ENCODE measurements around the gene SLC47A2.

Gene SLC47A2

DNA sequence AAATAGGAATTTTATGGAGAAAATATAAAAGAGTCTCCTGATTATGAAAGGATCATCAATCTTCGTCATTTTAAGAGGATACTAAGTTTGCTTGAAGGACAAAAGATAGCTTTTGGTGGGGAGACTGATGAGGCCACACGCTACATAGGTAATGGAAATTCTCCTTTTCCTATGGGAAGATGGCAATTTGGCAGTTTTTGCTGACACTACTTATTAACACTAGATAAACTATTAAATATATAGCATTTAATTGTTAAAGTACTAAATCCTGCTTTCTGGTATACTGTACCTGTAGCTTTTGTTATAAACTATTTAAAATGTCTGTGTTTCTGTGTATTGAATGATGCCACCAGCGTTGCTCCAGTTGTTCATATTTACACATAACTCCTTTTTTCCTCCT lies 55.3 kb downstream of the SLC47A2 start:
- no peak for DNase-seq

DNA sequence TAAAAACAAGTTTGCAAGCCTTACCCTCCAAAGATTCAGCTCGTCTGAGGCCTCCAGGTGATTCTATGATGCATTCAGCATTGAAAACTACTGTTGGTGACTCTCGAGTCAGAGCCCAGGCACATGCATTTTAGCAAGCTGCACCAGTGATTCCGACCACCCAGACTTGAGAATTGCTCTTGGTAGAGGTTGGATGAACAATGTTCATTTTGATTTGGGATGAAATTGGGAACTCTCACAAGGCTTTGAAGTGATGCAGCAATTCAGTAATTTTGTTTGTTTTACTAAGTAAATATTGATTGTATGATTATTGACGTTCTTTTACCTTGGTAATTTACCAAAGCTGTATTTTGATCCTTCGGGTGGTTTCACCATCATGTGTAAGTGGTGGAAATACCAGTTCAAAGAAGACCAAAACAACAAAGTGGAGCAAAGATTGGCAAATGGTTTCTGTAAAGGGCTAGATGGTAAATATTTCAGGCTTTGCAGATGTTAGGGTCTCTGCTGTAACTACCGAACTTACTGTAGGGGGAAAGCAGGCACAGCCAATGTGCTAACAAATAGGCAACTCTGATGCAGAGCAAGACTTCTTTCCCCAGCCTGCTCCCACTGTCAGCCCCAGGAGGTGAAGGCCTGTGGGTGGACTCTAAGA lies 56.0 kb downstream of the SLC47A2 start:
- DNase-seq, result no peak

DNA sequence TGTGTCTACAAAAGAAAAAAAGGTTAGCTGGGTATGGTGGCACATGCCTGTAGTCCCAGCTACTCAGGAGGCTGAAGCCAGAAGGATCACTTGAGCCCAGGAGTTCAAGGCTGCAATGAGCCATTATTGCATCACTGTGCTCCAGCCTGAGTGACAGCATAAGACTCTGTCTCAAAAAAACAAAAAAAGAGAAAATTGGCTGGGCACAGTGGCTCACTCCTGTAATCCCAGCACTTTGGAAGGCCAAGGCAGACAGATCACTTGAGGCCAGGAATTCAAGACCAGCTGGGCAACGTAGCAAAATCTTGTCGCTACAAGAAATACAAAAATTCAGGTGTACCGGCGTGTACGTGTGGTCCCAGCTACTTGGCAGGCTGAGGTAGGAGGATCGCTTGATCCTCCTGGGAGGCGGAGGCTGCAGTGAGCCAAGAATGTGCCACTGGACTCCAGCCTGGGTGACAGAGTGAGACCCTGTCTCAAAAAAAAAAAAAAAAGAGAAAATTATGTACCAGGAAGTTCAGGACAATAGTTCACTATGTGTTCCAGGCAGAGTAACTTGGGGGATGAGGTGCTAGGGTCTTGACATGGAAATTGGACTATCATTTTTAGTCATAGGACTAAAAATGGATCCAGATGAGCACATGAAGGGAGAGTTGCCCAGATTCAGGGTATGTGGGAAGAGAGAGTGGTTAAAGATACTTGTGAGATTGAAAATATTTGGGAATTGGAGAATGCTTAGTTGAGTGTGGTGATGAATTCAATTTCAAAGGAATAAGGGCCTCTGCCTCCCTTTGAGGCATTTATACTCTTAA lies 56.8 kb downstream of the SLC47A2 start:
- no peak for DNase-seq

DNA sequence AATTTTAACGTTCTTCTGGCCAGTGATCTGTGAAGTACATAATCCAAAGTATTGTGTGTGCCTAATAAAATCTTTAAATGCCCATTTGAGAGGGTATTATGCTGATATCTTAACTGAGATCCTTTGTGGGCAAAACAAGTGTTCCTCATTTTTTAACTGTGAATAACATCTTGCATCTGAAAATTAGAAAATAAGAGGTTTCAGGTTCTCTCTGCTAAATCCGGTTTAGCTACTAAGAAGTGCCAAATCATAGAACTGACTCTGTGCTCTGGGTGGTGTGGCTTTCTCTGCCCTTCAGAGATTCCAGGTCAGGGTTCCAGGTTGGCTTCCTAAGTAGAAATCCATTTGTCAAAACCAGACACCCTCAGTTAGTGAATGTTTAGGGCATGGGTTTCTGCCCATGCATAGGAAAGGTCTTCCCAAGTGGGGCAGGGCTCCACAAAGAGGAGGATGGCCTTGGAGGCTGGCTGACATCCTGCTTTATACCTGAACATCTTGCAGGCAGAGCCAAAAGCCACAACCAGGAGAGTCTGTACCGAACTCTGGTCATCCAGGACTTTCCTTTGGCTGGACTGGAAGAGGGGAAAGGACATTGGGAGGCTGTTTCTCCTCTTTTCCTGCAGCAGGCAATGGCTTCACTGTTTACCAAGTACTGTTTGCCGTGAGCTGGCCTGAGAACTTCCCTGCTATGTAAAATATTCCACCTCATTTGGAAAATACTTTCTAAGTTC lies 59.4 kb downstream of the SLC47A2 start:
- DNase-seq, result no peak

DNA sequence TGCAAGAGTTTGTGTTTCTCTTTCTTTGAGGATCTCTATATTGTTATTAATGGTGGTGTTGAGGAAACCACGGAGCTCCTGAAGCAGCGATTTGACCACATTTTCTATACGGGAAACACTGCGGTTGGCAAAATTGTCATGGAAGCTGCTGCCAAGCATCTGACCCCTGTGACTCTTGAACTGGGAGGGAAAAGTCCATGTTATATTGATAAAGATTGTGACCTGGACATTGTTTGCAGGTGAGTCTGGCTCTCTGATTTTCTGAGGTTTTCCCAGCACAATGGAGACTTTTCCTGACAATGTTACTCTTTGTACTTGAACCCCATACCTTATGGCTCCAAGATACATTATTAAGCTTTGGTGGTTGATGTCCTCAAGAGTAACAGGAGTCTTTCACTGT lies 60.0 kb downstream of the SLC47A2 start:
- DNase-seq, result no peak

DNA sequence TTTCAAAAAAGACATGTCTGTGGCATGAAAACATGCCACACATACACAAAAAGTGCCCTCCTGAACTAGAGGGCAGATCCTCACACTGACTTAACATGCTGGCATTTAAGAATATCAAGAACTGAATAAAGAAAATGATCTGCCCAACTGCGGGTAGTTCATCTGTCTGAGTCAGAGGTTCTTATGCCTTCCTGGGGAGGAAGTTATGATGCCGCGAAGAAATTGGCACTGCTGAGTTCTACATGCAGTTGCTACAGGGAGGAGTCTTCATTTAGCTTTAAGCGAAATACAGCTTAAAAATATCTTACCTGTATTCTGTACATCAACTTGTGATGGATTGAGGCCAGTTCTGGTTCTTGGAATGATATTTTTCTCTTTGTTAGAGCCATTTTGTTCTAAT lies 61.5 kb downstream of the SLC47A2 start:
- no peak for DNase-seq

DNA sequence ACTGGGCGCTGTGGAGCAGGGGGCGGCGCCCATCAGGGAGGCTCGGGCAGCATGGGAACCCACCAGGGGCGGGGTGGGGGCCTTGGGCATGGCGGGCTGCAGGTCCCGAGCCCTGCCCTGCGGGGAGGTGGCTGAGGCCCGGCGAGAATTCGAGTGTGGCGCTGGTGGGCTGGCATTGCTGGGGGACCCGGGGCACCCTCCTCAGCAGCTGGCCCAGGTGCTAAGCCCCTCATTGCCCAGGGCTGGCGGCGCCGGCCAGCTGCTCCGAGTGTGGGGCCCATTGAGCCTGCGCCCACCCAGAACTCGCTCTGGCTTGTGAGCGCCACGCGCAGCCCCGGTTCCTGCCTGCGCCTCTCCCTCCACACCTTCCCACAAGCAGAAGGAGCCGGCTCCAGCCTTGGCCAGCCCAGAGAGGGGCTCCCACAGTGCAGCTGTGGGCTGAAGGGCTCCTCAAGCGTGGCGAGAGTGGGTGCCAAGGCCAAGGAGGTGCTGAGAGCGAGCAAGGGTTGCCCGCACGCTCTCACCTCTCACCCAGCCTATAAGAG lies 62.0 kb downstream of the SLC47A2 start:
- DNase-seq, result no peak

DNA sequence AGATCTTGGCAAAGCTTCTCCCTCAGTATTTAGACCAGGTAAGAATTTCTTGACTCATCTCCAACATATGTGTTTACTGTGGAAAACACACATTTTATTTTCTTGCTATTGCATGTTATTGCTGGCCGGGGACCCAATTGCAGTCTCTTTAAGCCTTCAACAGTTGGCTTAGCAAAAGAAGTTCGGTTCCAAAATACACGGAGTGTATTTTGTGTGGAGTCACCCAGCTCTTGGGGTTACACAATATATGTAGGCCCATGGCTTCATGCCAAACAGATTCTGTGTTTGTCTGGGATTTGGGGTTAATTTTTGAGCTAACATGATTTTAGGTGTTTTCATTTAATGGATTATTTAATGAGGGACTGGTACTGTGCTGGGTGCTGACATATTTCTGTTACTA lies 63.8 kb downstream of the SLC47A2 start:
- DNase-seq, result no peak

DNA sequence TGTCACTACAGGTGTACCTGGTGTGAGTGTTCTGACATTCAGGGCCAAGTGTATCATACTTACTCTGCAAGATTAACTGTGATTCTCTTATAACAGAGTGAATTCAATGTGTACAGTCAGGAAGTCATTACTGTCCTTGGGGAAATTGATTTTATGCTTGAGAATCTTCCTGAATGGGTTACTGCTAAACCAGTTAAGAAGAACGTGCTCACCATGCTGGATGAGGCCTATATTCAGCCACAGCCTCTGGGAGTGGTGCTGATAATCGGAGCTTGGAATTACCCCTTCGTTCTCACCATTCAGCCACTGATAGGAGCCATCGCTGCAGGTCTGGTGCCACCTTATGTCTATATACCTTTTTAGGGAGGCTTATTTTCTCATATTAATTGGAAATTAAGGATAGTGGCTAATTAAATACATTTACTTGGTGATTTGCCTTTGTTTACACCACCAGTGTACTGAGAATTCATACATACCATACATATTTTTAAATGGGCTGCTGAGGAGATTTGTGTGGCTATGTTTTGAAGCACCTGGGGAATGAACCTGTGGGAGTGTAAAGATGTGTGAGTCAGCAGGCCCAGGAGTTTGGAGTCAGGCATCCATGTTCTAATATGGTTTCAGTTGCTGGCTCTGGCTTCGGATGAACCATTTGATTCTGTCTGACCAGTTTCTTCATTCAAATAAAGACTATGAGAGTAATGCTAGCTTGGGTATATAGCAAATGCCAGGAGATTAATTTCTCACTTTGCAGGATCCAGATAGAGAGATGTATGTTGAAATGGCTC lies 64.7 kb downstream of the SLC47A2 start:
- DNase-seq, result no peak

DNA sequence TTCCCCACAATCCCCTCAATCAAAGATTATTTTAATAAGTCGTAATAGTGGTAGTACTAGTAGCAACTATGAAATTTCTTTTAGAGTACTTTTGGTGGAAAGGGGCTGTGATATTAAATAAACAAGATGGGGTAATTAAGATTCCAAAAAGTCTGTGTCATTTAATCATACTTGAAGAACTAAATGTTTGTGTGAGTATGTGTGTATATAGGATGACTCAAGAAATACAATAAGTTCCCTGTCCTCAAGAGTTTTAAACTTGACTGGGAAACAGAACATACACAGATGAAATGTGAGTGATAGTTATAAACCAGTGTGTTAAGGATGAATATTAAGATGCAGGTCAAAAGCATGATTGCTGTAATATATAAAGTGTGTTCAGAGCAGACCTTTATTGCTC lies 65.6 kb downstream of the SLC47A2 start:
- DNase-seq, result no peak

DNA sequence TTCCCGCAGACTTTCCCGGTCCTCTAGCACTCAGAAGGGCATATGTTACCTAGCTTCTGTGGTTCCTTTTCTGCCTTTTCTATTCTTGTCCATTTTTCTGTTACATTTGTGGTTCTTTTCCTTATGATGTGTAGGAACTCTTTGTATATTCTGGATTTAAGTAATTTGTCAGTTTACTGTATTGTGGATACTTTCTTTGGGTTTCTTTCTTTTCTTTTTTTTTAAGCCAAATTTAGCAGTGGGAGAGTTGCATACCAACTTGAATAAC lies 67.2 kb downstream of the SLC47A2 start:
- no peak for DNase-seq

DNA sequence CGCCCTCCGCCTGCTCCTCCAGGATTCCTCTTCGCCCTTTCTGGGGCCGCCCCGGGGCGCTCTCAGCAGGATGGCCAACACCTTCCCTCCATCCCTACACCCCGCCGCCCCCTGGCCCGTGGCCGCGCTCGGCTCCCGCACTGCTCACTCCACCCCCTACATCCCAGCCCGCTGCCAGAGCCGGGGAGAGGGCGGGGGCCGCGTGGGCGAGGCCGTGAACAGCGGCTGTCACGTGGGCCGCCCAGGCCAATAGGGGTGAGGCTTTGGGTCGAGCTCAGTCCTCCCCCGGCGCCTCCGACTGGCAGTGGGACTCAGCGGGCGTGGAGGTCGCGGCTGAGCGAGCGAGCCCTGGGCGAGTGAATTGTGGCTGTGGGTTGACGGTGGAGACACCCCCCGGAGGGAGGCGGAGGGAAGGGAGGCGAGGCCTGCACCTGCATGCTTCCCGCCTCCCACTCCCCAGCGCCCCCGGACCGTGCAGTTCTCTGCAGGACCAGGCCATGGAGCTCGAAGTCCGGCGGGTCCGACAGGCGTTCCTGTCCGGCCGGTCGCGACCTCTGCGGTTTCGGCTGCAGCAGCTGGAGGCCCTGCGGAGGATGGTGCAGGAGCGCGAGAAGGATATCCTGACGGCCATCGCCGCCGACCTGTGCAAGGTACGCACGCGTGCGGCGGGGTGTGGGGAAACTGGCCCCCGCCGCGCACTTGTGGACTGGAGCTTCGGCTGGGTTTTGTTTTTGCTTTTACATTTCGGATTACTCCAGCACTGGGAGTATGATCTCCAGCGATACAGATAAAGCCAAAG lies 67.7 kb downstream of the SLC47A2 start, which contains the start of gene ALDH3A2:
TSS of gene ALDH3A2 (plus strand) at position 277 of the 799 bp plus-strand sequence. CDS start at position 498, 221 bp downstream.
- peak; percentile 93 for DNase-seq

DNA sequence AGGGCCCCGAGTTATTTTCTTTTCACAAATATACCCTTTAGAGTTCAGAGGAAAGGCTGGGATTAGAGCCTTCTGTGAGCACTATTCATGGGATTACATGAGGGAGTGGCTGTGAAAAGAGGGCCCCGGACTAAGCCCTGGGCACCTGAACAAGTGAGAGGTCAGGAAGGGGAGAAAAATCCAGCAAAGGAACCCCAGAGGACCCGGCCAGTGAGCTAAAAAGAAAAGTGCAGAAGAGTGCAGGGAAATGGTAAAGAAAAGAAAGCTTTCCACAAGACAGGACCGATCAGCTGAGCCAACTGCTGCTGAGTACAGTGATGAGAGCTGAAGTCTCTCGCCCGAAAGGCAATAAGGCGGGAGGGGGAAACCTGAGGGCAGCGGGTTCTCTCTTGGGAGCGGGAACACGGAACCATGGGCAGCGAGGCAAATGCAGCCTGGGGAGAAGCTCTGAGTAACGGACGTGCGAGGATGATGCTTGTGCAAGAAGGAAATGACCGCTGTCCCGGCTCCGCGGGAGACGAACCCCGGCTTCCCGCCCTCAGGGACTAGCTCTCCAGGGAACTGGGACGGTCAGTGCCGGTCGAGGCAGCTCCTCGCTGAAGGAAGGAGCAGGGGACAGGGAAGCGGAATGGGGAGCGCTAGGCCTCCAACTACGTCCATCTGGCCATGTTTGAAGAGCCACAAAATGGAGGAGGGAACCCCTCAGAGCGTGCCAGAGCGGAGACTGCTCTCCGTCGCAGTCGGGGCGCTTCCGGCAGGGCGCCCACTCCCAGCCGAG lies 68.5 kb downstream of the SLC47A2 start:
- DNase-seq, result peak in 1 of 2 donors; percentile 58

DNA sequence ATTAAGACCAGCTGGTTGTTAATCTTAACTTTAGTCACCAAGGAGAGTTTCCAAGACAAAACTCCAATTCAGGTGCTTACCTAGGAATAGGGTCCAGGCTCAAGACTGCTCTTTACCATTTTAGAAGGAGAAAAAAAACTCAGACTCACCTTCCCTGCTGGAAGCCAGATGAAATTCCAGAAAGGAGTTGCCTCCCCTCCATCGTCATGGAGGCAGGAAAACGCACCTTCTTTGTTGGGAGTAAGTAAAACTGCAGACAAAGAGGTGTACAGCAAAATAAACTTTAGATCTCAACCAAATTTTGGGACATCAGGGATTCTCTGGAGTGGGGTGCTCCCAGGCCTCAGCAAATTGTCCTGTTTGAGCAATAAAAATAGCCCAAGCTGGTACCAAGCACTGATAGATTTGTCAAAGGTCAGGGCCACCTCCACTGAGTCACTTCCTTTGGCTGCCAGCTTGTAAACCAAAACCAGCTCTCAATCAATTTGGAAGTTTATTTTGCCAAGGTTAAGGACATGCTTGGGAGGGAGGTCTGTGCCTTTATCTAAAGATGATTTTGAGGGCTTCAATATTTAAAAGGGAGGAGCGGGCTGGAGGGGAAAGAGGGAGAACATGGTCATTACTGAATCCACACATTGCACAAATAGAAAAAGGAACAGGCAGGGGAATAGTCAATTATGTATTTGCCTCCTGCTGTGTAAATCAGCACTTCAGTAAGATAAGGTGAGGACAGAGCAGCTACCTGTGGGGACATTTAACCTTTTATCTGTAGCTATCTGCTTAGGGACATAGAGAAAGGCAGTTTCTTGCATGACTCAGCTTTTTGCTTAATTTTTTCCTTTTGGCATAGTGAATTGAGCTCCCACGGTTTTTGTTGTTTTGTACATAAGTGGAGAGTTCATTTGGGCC lies 69.3 kb downstream of the SLC47A2 start:
- DNase-seq, result no peak

DNA sequence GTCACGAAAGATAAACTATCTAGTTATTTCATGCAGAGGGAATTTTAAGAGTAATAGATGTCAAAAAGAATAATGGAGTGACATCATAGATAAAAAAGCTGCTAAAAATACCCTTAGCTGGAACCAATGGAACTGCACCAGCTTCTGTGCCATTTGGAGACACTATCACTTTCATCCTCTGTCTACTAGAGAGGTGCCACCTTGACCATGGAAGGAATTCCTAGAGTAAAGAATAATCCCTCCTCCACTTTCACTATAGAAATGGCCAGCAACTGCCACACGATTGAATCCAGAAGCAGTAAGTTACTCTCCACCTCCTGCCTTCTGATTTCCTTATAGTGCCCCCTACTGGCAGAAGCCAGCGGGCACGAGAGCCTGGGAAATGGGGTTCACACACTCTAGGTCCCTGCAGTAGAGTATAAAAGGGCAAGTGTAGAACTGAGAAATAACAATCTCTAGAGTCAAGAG lies 70.6 kb downstream of the SLC47A2 start:
- DNase-seq, result peak; percentile 47 to 68

DNA sequence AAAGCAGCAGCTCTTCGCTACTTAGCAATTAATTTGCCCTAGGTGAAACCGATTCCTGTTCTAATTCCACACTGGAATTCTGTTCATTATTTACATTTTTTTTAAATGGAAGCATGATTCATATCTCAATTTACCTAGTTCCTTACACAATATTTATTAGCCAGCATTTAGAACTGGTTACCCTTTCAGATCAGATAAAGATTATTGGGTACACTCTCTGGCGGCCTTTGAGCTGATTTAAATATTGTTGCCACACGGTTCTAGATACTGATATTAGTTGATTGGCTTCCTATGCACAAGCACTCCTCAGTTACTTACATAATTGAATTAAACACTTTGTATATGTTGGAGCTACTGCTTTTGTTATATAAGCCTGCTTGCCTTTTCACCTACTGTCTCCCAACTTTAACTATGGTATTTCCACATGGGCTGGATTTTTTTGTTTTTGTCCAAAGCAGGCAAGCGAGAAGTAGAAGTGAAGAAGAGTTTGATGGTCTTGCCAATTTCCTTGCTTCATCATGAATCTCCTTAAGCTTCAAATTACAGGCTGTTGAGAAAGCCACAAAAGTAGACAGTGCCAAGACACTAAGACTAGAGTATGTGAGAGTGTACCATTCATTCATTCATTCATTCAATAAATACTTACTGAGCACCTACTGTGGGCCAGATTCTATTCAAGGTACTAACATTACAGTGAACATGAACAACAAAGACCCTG lies 71.7 kb downstream of the SLC47A2 start:
- no peak for DNase-seq

DNA sequence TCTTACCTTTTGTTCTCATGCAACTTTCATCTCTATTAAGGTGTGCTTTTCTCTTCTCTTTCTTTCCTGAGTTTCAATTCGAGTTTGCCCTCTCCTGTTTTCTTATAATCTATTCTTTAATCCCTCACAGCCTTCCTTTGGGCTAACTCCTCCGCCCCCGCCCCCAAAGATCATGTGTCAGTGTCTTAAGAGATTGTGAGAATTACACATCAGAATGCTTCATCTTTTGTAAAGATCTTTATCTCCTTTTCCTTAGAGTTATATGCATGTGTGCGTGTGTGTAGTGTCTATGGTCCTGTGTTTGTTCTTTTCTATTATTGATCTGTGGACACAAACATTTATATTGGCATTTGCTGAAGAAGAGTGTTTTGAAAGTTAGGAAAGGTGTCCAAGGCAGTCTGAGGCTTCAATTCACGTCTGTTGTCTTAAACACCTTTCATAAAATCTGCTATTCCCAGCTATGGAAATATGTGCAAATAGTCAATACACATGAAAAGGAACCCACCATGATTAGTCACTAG lies 74.0 kb downstream of the SLC47A2 start:
- DNase-seq, result no peak

DNA sequence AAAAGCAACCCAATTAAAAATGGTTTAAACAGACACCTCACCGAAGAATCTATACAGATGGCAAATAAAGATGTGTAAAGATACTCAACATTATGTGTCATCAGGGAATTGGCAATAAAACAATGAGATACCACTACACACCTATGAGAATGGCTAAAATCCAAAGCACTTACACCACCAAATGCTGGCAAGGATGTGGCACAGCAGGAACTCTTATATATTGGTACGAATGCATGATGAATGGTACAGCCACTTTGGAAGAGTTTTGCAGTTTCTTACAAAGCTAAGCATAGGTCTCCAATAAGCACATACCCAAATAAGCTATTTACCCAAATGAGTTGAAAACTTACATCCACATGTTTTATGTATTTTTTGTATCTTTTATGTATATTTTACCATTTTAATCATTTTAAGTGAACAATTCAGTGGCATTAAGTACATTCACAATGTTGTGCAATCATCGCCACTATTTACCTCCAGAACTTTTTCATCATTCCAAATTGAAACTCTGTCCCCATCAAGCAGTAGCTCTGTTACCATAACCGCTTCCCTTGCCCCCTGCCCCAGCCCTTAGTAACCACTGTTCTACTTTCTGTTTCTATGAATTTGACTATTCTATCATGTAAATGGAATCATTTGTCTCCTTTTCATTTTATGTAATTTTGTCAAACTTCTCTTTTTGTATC lies 74.6 kb downstream of the SLC47A2 start:
- DNase-seq, result no peak

Measured in CD4-positive, alpha-beta T cell treated with Interleukin-1 beta for 1 hour (primary cell).